GM19035 (cell line): Measurements from ENCODE around the gene NFKB1.
"Not testable (repeated sequence)": the region's sequence is repeated elsewhere in the genome, so short reads cannot be mapped to it uniquely, and the experiment has no call there.

Experiments used
- ATAC-seq: cut with Tn5 transposase; IDR thresholded peaks from one replicate; pipeline ENCODE4 v1.9.1; 2021; ENCODE audit not compliant: unreplicated experiment

The NFKB1 gene

DNA sequence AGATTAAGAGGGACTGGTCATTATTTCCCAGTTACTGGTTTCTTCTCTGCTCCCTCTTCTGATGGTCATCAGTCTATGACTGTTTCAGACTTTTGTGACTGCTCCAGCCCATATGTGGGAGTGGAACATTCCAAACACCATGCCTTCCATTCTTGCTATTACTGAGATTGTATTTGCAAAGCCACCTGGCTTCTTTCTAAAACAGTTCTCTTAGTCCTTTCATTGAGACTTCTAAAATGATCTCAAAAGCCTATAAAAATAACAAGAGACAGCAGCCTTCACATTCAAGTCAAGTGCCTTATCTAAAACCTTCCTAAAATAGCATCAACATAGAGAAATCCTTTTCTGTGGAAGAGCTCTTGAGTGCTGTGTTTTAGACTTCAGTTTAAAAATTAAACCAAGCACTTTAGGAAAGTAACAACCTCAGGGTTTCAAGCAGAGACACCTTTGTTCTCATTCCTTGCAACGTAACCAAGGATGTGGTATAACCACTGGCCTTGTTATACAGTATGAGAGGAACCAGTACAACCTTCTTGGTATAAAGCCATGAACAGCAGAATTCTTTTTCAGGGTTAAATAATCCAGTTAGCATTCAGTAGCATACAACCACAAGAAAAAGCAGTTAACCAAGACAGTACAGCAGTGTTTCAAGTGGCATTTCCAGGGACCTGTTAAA lies 97.1 kb downstream of the NFKB1 start:
- ATAC-seq = peak; percentile 50

DNA sequence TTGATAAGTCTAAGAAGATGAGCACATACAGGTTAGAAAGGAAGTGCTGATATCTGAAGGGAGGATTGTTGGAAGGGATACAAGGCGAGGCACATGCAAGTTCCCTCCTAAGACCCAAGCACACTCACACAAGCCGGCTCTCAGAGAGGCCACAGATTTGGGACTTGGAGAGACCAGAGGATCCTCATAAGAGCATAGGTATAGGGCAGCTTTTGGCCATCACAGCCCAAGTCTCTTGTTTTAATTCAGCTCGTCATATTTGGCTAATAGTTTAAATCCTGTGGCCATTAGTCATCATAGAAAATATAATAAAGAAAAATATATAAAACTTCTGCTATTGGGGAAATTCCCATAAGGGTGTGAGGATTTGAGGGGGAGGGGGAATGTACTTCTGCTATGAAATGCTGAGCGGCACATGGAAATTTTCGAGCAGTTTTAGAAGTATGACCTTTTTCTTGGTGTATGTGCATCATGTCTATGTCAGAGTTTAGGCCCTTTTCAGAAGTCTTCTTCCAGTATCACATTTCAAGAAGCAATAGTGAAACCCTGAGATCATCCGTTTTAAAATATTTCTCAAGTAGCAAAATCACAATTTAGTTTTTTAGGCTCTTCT lies 97.7 kb downstream of the NFKB1 start:
- peak; percentile 76 for ATAC-seq

DNA sequence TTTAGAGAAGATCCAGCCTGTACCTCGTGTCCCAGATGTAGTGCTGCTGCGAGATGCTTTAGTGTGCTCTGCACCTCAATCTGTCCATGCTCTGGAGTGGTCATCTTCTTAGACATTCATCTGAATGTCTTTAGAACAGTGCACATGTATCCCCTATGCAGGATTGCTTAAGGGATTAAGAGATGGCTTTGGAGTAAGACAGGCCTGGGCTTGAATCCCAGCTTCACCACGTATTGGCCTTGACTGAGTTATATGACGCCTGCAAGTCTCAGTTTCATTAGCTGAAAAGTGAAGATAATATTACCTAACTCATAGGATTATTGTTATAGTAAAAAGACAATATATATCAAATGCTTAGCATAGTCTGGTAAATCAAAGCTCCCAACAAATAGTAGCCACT lies 98.3 kb downstream of the NFKB1 start:
- peak; percentile 32 for ATAC-seq

DNA sequence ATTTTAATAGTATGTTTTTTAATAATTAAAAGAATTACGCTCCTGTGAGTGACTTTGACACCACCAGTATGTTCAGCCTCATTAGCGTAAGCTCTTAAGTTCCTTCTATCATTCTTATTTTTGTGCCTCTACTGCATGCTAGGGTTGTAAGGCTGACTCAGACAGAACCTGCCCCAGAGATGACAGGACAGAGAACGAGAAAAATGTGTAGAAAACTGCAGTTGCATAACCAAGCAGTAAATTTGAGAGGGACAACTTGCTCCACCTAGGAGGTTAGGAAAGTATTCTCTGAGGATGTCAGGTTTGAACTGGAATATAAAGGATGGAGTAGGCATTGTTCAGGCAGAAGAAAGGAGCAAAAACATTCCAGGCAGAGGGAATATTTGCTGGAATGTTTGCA lies 98.7 kb downstream of the NFKB1 start:
- ATAC-seq = no peak

DNA sequence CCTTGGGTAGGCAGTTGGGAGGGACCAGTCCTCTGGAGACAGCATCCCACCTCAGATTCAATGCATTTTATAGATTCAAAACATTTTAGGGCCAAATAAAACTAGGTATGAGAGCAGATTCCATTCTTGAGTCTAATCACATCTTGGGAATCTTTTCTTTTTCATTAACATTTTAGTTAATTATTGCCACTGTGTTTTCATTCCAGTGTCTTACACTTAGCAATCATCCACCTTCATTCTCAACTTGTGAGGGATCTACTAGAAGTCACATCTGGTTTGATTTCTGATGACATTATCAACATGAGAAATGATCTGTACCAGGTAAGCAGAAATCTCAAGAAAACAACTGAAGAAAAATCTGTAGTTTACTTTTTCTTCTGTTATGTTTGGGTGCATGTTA lies 99.5 kb downstream of the NFKB1 start:
- ATAC-seq = no peak

DNA sequence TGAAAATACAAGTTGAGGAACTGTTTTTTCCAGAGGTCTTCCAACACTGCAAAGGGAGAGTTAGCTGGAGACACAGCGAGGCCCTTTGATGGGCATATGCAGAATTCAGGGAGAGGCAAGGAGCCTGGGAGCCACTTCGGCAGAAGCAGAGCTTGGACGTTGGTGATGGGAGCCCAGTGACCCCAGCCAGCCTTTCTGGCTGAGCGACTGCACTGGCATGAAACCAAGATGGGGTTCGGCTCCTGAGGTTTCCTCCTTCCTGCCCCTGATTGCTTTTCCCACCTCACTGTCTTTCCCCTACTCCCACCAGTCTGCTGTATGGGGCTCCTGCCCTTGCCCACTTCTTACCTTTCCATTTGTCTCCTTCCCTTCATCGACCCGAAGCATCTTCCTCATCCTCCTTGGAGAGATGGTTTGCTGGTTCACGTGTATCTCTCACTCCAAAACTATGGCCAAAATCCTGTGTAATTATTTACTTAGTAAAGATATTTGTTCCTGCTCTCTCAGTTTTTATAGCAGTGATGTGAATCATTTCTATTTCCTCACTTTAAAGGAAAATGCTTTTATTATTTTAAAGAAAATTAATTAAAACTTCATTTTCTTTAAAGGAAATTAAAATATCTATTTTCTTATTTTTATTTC lies 100.5 kb downstream of the NFKB1 start:
- no peak for ATAC-seq

DNA sequence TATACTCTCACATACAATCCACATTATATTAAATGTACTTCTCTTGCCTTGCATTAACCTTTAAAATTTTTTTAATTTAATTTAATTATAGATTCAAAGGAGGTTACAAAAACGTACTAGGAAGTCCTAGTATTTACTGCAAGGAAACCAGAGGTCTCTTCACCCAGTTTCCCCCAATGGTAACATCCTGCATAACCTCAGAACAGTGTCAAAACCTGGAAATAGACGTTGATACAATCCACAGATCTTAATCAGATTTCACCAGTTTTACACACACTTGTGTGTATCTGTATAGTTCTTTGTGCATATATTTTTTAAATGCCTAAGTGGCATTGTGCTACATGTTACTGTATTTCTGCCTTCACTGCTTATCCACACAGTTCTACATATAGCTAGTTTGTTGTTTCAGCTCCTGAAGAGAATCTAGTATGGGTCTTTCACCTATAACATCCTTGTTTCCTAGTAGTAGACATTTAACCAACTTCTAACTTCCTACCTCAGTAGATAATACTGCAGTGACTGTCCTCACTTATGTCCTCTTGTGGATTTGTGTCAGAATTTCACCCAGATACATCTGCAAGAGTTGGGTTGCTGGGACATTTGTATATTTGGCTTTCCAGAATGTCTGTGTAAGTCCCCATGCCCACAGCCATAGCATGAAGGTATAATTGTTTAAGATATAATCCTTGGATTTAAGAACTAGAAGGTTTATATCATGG lies 103.2 kb downstream of the NFKB1 start:
- no peak for ATAC-seq

DNA sequence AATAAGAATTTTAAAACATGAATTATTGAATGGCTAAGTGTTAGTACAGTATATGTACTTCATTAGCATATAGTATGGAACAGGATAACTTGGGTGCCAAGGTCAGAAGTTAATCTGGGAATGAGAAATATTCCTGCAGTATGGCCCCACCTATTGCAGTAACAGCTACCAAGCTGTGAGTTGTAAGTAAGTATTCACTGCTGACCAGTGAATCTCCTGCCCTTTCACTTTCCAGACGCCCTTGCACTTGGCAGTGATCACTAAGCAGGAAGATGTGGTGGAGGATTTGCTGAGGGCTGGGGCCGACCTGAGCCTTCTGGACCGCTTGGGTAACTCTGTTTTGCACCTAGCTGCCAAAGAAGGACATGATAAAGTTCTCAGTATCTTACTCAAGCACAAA lies 105.1 kb downstream of the NFKB1 start:
- ATAC-seq = no peak

DNA sequence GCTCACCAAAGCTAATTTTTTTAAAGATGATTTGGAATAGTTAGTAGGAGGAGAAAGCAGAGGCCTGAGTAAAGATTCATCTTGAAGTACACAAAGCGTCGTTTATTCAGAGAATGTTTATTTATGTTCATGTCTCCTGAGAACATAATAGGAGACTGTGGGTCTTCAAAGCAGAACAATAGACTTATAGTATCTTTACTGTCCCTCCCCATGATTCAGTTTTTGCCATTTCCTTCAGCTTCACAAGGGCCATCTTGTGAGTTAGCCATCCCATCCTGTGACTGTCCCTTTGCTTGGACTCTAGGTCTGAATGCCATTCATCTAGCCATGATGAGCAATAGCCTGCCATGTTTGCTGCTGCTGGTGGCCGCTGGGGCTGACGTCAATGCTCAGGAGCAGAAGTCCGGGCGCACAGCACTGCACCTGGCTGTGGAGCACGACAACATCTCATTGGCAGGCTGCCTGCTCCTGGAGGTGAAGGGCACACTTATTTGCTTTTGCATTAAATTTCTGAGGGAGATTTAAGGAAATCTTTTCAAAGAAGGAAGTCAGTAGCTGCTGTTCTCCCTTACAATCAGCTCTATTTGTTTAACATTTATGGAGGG lies 105.8 kb downstream of the NFKB1 start:
- no peak for ATAC-seq

DNA sequence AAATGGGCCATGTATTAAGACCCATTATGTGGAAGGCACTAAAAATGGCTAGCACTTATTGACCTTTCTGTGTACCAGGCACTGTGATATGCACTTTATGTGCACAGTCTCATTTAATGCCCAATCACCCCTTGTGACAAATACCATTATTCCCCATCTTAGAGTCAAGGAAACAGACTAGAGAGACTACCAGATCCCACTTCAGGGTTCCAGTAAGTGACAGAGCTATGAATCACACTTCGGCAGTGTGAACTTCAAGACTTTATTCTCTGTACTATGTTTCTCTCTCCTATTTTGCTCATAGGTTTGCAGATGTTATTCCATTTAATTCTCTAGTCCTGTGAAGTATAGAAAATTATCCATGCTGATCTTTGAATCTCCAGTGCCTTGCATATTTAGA lies 107.0 kb downstream of the NFKB1 start:
- no peak for ATAC-seq

DNA sequence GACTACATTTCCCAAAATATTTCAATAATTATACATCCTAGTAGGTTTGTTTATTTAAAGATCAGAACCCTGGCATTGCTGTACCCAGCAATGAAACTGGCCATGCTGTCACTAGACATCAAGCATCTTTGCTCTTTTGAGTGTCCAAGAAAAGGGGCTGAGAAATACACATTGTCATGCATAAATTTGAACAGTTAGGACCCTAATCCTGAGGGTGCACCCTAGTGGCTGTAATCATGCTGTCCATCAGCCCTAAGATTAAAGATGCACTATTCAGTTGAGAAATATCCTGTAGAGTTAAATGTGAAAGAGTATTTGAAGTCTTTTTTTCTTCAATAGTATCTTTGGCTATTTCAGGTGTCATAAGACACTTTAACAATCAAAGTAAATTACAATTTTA lies 108.8 kb downstream of the NFKB1 start:
- ATAC-seq = no peak

DNA sequence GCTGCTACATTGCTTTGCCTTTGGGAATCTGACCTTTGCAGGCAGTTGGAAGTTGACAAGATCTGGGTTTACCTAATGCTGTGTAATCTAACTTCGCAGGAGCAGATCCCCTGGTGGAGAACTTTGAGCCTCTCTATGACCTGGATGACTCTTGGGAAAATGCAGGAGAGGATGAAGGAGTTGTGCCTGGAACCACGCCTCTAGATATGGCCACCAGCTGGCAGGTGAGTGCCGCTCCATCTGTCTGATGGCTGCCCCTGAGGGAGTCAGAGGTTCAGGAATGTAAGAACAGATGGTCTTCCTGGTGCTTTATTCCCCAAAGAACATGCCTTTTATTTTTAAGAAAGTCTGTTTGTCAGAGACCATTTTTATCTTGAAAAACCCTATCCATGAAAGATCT lies 109.3 kb downstream of the NFKB1 start:
- no peak for ATAC-seq

DNA sequence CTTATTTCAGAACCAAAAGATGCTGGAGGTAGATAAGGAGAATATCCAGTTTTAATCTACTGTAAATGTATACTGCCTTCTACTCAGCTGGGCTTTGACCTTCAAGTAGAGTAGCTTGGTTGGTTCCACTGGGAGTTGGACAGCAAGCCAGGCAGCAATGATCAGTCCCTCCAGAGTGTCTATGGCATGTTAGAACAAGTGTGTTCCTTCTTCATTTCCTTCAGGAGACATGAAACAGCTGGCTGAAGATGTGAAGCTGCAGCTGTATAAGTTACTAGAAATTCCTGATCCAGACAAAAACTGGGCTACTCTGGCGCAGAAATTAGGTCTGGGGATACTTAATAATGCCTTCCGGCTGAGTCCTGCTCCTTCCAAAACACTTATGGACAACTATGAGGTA lies 111.1 kb downstream of the NFKB1 start:
- ATAC-seq = no peak

DNA sequence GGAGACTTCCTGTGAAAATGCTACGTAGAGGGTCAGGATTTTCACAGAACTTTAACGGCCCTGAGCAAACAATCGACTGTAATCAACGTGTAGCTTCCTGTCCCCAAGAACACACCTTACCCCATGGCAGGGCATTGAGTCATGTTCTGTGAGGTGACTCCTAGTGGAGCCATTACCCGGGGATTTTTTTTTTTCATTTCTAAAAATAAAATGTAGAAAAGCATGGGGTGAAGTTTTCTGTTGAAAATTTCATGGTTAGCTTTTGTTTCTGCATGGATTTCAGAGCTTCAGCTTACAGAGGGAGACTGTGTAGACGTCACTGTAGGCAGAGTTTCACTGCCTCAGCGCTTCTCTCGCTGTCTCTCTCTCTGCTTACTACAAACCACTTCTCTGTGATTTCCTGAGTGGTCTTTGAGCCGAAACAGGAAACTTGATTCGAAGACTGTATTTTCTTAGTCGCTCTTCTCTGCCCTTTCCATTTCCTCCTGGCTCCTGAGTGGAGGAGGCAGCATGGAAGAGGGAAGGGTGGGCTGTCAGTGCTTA lies 111.7 kb downstream of the NFKB1 start:
- no peak for ATAC-seq

DNA sequence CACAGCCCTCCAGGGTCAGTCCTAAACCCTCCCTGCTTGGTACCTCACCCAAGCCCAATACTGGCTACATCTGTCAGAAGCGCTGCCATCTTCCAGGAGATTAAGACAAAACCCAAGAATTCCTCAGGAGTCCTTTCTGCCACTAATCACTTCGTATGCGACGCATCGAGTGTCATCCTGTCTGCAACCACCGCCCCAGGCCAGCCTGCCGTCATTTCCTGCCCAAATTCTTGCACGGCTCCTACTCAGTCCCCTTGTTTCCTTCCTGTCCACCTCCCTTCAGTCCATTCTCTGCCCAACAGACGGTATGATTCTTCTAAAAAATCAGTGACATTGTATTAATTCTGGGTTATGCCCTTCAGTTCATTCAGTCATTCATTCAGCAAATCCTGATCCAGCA lies 113.6 kb downstream of the NFKB1 start:
- ATAC-seq = no peak

DNA sequence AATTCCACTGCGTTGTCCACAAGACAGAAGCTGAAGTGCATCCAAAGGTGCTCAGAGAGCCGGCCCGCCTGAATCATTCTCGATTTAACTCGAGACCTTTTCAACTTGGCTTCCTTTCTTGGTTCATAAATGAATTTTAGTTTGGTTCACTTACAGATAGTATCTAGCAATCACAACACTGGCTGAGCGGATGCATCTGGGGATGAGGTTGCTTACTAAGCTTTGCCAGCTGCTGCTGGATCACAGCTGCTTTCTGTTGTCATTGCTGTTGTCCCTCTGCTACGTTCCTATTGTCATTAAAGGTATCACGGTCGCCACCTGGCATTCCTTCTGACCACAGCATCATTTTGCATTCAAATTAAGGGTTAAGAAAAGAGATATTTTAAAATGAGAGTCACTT lies 115.5 kb downstream of the NFKB1 start:
- ATAC-seq = no peak

DNA sequence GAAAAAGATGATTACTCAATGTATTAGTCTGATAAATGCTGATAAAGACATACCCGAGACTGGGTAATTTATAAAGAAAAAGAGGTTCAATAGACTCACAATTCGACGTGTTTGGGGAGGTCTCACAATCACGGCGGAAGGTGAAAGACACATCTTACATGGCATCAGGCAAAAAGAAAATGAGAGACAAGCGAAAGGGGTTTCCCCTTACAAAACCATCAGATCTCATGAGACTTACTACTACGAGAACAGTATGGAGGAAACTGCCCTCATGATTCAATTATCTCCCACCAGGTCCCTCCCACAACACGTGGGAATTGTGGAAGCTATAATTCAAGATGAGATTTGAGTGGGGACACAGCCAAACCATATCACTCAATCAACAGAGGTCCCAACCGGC lies 117.9 kb downstream of the NFKB1 start:
- not testable (repeated sequence) for ATAC-seq

DNA sequence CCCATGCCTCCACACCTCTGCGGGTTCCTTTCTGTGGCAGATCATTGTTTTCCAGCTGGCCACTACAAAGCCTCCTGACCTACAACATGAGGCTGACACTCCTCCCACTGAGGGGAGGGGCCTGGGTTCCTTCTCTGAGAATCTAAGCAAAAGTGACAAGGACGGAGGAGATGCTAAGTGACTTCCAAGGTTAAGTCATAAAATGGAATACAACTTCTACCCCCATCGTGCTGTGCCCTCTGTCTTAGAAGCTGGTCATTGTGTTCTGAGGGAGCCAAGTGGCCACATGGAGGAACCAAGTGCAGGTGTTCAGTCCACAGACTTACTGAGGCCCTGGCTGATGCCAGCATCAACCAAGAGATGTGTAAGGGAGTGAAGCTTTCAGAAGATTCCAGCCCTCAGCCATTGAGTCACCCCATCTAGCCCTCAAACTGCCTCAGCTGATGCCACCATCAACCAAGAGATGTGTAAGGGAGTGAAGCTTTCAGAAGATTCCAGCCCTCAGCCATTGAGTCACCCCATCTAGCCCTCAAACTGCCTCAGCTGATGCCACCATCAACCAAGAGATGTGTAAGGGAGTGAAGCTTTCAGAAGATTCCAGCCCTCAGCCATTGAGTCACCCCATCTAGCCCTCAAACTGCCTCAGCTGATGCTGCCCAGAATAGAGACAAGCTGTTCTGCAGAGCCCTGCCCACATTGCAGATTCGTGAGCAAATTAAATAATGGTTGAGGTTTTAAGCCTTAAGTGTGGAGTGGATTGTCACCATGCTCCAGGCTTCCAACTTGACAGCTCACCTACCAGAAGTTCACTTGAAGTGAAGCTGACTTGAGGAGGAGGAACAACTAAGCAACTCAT lies 118.8 kb downstream of the NFKB1 start:
- ATAC-seq = not testable (repeated sequence)

DNA sequence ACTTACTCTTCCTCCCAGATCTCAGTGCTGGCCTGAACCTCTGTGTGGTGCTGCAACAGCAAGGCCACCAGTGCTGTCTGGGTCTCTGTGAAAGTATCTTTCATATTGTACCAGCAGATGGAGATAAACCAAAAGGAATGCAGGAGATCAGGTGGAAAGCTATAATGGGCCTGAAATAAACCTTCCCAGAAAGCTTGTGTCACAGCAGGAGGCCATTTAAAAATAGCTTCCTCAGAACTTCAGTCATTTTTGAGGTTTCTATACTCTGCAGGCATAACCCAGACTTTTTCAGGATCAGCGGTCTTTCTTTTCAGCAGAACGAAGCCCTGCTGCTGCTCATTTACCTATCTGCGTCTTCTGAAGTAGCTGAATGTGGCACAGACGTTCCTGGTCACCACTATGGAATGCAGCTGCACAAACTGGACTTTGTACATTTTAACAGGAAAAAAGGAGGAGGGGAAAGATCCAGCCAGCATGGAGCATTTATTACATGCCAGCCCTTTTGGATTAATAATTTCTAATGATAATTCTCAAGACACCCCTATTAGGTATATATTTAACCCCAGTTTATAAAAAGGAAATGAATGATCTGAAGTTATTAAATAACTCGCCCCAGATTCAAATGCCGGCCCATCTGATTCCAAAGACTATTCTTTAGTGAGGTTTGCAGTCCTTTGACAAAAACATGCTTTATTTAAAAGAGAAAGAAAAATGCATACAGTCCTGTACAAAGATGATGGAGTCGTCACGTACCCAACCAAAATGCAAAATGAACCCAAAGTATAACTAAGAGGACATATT lies 119.7 kb downstream of the NFKB1 start:
- ATAC-seq = peak; percentile 48
